Femur (tissue), 1 donor: ENCODE results near the gene ZC4H2.
A peak's percentile ranks its signal among the peaks of the same experiment; 100 is the strongest.
"Not testable (repeated sequence)": the region's sequence is repeated elsewhere in the genome, so short reads cannot be mapped to it uniquely, and the experiment has no call there.

Experiments used
- DNase-seq: peaks from one replicate; pipeline ENCODE4 v3.0.0-alpha.2; 2017

The ZC4H2 gene, protein sequence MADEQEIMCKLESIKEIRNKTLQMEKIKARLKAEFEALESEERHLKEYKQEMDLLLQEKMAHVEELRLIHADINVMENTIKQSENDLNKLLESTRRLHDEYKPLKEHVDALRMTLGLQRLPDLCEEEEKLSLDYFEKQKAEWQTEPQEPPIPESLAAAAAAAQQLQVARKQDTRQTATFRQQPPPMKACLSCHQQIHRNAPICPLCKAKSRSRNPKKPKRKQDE

GRCh38 chrX:64975989-64976672 lies at the start of gene ZC4H2:
Gene ZC4H2, minus strand, starts transcription at chrX:64976450. Its CDS starts 73 bp downstream, at chrX:64976377.
- peak; percentile 84 for DNase-seq

GRCh38 chrX:65017451-65017850 lies 41.2 kb upstream of the ZC4H2 start:
- no peak for DNase-seq

- DNase-seq, result no peak
These were observed 38.0 kb upstream of the ZC4H2 start for GRCh38 chrX:65014230-65014629.

GRCh38 chrX:65009459-65009858 lies 33.2 kb upstream of the ZC4H2 start:
- DNase-seq, result no peak

GRCh38 chrX:65002208-65002607 lies 26.0 kb upstream of the ZC4H2 start:
- not testable (repeated sequence) for DNase-seq

DNA sequence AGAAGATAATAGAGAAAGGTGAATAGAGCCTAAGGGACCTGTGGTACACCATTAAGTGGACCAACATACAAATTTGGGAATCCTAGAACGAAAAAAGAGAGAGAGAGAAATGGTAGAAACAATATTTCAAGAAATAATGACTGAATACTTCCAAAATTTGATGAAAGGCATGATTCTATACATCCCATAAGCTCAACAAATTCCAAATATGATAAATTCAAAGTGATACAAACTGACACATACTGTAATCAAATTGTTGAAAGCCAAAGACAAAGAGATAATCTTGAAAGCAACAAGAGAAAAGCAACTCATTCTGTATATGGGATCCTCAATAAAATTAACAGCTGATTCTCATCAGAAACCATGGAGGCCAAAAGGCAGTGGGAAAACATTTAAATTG lies 20.6 kb upstream of the ZC4H2 start:
- no peak for DNase-seq

DNA sequence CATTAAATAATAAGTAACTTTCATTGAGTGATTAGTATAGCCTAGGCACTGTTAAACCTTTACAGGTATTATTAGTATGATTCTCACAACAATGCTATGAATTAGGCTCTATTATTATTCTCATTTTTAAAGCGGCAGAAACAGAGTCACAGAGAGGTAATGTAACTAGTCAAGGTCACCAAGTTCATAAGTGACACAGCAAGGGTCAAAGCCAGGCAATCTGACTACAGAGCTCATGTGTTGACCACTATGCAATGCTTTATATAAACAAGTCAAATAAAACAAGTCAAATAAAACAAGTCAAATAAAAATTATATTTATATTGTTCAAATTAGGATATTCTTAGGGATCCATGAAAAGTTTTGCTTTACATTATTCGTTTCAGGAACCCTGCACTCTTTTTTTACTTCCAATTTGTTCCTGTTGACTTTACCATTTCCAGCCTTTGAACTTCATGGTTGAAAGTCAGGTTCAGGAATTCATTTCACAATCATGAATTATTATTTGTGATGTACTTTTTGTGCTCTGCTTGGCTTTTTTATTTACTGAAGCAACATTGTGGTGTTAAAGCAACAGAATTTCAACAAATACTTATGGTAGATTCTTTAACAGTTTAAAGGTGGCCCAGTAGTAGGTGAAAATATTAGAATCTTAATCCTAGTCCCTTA lies 18.0 kb upstream of the ZC4H2 start:
- DNase-seq, result no peak

- DNase-seq, result no peak
These were observed 1.6 kb upstream of the ZC4H2 start for GRCh38 chrX:64977830-64978229.

DNA sequence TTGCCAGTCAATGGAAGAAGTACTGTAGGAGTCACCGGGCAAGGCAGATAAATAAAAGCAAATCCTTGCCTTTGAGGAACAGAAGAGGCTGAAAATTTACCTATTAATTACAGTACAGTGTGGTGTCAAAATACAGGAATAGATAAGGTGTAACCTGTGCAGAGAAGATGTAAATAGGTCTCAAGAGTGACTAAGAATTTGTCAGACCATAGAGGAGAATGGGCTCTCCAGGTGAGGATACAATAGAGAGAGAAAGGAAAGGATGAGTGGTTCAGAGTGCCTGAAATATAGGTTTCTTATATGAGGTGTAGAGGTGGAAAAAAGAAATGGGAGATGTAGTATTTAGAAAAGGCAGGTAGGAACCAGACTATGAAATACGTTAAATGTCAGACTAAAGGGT lies 801 bp upstream of the ZC4H2 start:
- DNase-seq, result no peak

DNA sequence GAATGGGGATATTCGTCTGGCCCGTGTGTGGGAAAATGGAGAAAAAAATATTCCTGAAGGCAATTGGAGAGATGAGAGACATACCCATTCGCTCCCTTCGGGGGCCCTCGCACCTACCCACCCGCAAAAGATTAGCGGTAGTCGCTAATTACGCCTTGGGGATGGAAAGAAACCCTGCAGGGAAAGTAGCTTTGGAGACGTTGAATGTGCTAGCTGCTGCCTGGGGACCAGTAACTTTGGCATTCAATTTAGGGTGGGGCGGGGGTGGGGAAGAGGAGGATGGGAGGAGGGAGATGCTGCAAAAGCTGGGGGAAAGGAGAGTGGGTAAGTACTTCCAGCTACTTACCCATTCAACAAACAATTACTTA lies 407 bp upstream of the ZC4H2 start:
- no peak for DNase-seq

- peak; percentile 30 for DNase-seq
These were observed 759 bp downstream of the ZC4H2 start for GRCh38 chrX:64975491-64975890.

DNA sequence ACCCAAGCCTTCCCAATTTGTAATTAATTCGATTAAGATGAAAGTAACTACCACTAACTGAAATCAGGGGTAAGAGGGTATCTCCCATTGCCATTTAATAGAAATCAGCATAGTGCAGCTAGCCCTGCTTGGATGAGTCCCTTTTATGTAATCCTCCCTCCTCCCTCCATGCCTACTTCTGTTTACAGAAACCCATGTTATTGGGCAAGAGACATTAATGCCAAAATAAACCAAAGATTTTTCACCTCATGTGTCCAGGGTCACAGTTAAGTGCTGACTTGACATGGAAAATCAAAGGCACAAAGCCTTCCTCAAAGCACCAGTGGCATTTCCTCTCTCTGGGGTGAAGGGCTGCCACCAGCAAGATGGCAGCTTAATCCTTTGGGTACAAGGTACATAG lies 50.8 kb downstream of the ZC4H2 start:
- no peak for DNase-seq

DNA sequence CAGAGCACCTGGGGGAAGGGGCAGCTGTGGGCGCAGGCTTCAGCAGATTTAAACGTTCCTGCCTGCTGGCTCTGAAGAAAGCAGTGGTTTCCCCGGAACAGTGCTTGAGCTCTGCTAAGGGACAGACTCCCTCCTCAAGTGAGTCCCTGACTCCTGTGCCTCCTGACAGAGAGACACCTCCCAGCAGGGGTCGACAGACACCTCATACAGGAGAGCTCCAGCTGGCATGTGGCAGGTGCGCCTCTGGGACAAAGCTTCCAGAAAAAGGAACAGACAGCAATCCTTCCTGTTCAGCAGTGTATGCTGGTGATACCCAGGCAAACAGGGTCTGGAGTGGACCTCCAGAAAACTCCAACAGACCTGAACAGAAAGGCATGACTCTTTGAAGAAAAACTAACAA lies 68.1 kb downstream of the ZC4H2 start:
- no peak for DNase-seq

DNA sequence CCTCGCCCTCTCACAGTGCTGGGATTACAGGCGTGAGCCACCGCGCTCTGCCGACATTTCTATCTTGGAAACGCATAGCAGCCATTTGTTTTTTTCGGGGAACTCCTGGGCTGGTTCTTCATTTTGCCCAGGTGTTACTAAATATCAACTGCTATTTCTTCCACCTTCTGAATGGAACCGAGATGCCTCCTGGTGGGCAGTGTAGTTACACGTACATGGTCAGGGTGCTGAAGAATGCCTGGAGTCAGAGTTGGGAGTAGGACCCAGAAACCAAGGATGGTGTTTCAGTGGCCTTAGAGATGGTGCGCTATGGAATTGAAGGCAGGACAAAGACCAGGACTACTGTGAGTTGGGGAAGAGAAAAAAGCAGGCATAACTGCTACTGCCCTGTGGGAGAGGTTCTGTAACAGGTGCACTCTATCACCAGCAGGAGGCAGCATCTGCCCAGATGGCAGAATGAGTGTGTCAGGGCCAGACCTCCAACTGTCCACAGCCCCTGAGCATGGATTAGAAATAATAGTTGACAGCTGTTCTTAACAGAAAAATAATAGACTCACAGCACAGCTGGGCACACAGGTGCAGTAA lies 81.7 kb downstream of the ZC4H2 start:
- no peak for DNase-seq

- DNase-seq, result no peak
These were observed 90.4 kb downstream of the ZC4H2 start for GRCh38 chrX:64885850-64886249.

DNA sequence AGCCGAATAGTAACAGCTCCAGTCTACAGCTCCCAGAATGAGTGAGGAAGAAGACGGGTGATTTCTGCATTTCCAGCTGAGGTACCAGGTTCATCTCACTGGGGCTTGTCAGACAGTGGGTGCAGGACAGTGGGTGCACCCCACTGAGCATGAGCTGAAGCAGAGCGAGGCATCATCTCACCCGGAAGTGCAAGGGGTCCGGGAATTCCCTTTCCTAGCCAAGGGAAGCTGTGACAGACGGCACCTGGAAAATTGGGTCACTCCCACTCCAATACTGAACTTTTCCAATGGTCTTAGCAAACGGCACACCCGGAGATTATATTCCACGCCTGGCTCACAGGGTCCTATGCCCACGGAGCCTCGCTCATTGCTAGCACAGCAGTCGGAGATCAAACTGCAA lies 97.5 kb downstream of the ZC4H2 start:
- not testable (repeated sequence) for DNase-seq

- no peak for DNase-seq
These were observed 109.0 kb downstream of the ZC4H2 start for GRCh38 chrX:64867217-64867616.
